ENCODE results near the gene MAP1S. TPM values are rescaled to one million over a fixed set of nuclear protein-coding genes. Genes with fewer than 3 reads are reported as not detected.

The MAP1S gene
- total and polyA plus RNA-seq, 2 of the 13 experiments (the other 11 are each of a cell fraction or from before 2014, with no cell fraction given), result 3.8 to 7.3 TPM

GRCh38 chr19:17766543-17767131 lies 47.4 kb downstream of the MAP1S start (continued):
- TF ChIP-seq ZNF772 (CRISPR knock-in tag; IDR thresholded peaks at IDR 0.05), result 0 out of 2 replicates have a peak, but pooled peaks have one; percentile 39
- peak; percentile 96 for TF ChIP-seq RXRA (CRISPR knock-in tag; IDR thresholded peaks at IDR 0.05)
- peak; percentile 62; the same call in 1 of the 2 replicates for TF ChIP-seq HNRNPL (IDR thresholded peaks at IDR 0.05; ENCODE audit: low read depth, low read length)
- no peak for TF ChIP-seq ZNF224 (CRISPR knock-in tag; IDR thresholded peaks at IDR 0.05)
- TF ChIP-seq MED13 (CRISPR knock-in tag; IDR thresholded peaks at IDR 0.05), result no peak
- peak; percentile 22 for TF ChIP-seq ASH2L (IDR thresholded peaks at IDR 0.05; ENCODE audit: insufficient read length, low read depth, low read length)
- 0 out of 2 replicates have a peak, but pooled peaks have one; percentile 49 for TF ChIP-seq BRCA1 (CRISPR knock-in tag; IDR thresholded peaks at IDR 0.05)
- TF ChIP-seq ZNF326 (CRISPR knock-in tag; IDR thresholded peaks at IDR 0.05; ENCODE audit: borderline replicate concordance), result no peak
- peak; percentile 97 for TF ChIP-seq ELF3 (CRISPR knock-in tag; IDR thresholded peaks at IDR 0.05)
- no peak for TF ChIP-seq NFIB (CRISPR knock-in tag; IDR thresholded peaks at IDR 0.05; ENCODE audit: borderline replicate concordance)
- peak; percentile 76; the same call in 1 of the 2 replicates for TF ChIP-seq ZKSCAN8 (CRISPR knock-in tag; IDR thresholded peaks at IDR 0.05; ENCODE audit: borderline replicate concordance)
- no peak for TF ChIP-seq FOXO4 (CRISPR knock-in tag; conservative IDR thresholded peaks at IDR 0.05)
- TF ChIP-seq HMGA1 (CRISPR knock-in tag; conservative IDR thresholded peaks at IDR 0.05), result no peak
- TF ChIP-seq SAP130 (CRISPR knock-in tag; IDR thresholded peaks at IDR 0.05; ENCODE audit: low read depth), result peak; percentile 73; the same call in 1 of the 2 replicates
- TF ChIP-seq ATF3 (CRISPR knock-in tag; IDR thresholded peaks at IDR 0.05), result no peak
- TF ChIP-seq ZNF317 (CRISPR knock-in tag; IDR thresholded peaks at IDR 0.05), result no peak
- peak; percentile 31; the same call in 1 of the 2 replicates for TF ChIP-seq ZBTB33 (CRISPR knock-in tag; IDR thresholded peaks at IDR 0.05)
- TF ChIP-seq ISX (CRISPR knock-in tag; conservative IDR thresholded peaks at IDR 0.05), result no peak
- no peak for TF ChIP-seq ZFP37 (CRISPR knock-in tag; IDR thresholded peaks at IDR 0.05; ENCODE audit: borderline replicate concordance)
- no peak for TF ChIP-seq ZNF441 (CRISPR knock-in tag; IDR thresholded peaks at IDR 0.05; ENCODE audit: borderline replicate concordance)
- no peak for TF ChIP-seq ZNF282 (IDR thresholded peaks at IDR 0.05; ENCODE audit: partially characterized antibody)
- no peak for TF ChIP-seq MTERF4 (CRISPR knock-in tag; IDR thresholded peaks at IDR 0.05)
- no peak for TF ChIP-seq TFDP1 (CRISPR knock-in tag; IDR thresholded peaks at IDR 0.05; ENCODE audit: borderline replicate concordance)
- peak; percentile 70 for TF ChIP-seq GABPB1 (CRISPR knock-in tag; IDR thresholded peaks at IDR 0.05)
